Measurements from ENCODE around the gene DLGAP5.

GRCh38 chr14:55114720-55115119, 76.7 kb downstream of the DLGAP5 start:
- no peak for TF ChIP-seq CTCF (IDR thresholded peaks at IDR 0.05)
- no peak for TF ChIP-seq EP300 (IDR thresholded peaks at IDR 0.05; ENCODE audit: low read depth)
- peak; percentile 17 for TF ChIP-seq POLR2A (IDR thresholded peaks at IDR 0.05)
- TF ChIP-seq POLR2AphosphoS5 (IDR thresholded peaks at IDR 0.05), result peak in 2 of 3 donors; percentile 35 to 60
